SK-N-SH (cell line): ENCODE measurements around the gene ARHGEF4.

Experiments used
- CTCF ChIP-seq: fragments of 200-600 bp; sonication (generic); IDR thresholded peaks from 2 replicates; pipeline ENCODE4 v1.6.1; 2017; ENCODE audit warnings: antibody characterized with exemption, mild to moderate bottlenecking, moderate library complexity
- FOSL2 ChIP-seq: IDR thresholded peaks from 2 replicates; pipeline ENCODE4 v1.4.0; 2012; ENCODE audit warnings: low read depth, mild to moderate bottlenecking, moderate library complexity, borderline replicate concordance
- FOXJ3 ChIP-seq: sonication (generic); formaldehyde crosslinking; IDR thresholded peaks from 2 replicates; pipeline ENCODE4 v1.5.1; 2020; ENCODE audit warnings: mild to moderate bottlenecking, missing genetic modification reagents
- GABPA ChIP-seq: IDR thresholded peaks from 2 replicates; pipeline ENCODE4 v1.4.0; 2012; ENCODE audit warnings: low read depth, mild to moderate bottlenecking
- IRF3 ChIP-seq: fragments of 150-350 bp; IDR thresholded peaks from 2 replicates; pipeline ENCODE4 v1.6.1; 2016; ENCODE audit warnings: mild to moderate bottlenecking, low read depth, low read length
- MAX ChIP-seq: IDR thresholded peaks from 2 replicates; pipeline ENCODE4 v1.4.0; 2012; ENCODE audit warnings: low read depth
- PBX3 ChIP-seq: IDR thresholded peaks from 2 replicates; pipeline ENCODE4; 2012
- POLR2AphosphoS5 ChIP-seq: IDR thresholded peaks from 2 replicates; pipeline ENCODE4 v1.6.1; 2012; ENCODE audit warnings: low read depth, low read length
- SMC3 ChIP-seq: IDR thresholded peaks from 2 replicates; pipeline ENCODE4 v1.6.1; 2012; ENCODE audit warnings: low read depth, low read length, improper control_type of control experiment
- TCF12 ChIP-seq: IDR thresholded peaks from 2 replicates; pipeline ENCODE4 v1.4.0; 2012
- TEAD4 ChIP-seq: IDR thresholded peaks from 2 replicates; pipeline ENCODE4 v1.4.0; 2012; ENCODE audit warnings: mild to moderate bottlenecking, borderline replicate concordance; ENCODE audit not compliant: insufficient read depth
- USF2 ChIP-seq: fragments of 150-350 bp; IDR thresholded peaks from 2 replicates; pipeline ENCODE4 v1.6.1; 2017; ENCODE audit warnings: antibody characterized with exemption, low read length, low read depth, borderline replicate concordance
- YY1 ChIP-seq: IDR thresholded peaks from 2 replicates; pipeline ENCODE4 v1.4.0; 2012; ENCODE audit warnings: low read depth, mild to moderate bottlenecking

- TF ChIP-seq CTCF (no peak), TCF12 (no peak), FOXJ3 (no peak), POLR2AphosphoS5 (no peak), IRF3 (no peak), SMC3 (no peak), USF2 (no peak), PBX3 (no peak), TEAD4 (no peak), FOSL2 (no peak), MAX (no peak), YY1 (no peak), GABPA (no peak)
These were observed 169.8 kb downstream of the ARHGEF4 start for GRCh38 chr2:131006561-131006960.
